Fibroblast of mammary gland (primary cell): ENCODE results near the gene KRT33B.

Source experiments
- DNase-seq: peaks from one replicate; pipeline ENCODE4 v3.0.0-alpha.2; 2010; ENCODE audit warnings: low read depth
- H3K4me3 ChIP-seq: 2 replicates; pipeline ENCODE4 v1.5.1; 2011; ENCODE audit warnings: low read depth, mild to moderate bottlenecking, low read length, moderate library complexity; ENCODE audit not compliant: control insufficient read depth
- CTCF ChIP-seq: conservative IDR thresholded peaks from 2 replicates; pipeline ENCODE4 v1.5.1; 2011; ENCODE audit warnings: low read depth, low read length, inconsistent platforms; ENCODE audit not compliant: control insufficient read depth, insufficient read depth

The KRT33B gene

GRCh38 chr17:41339571-41340172 lies 29.9 kb downstream of the KRT33B start:
- no peak for TF ChIP-seq CTCF
- no peak overlapping the region for H3K4me3 ChIP-seq
- no peak for DNase-seq

- no peak for TF ChIP-seq CTCF
- DNase-seq: no peak
- H3K4me3 ChIP-seq: no peak overlapping the region
These were observed 30.6 kb downstream of the KRT33B start for GRCh38 chr17:41338961-41339485.

- DNase-seq: no peak
- H3K4me3 ChIP-seq: no peak overlapping the region
- TF ChIP-seq CTCF: no peak
These were observed 33.9 kb downstream of the KRT33B start for GRCh38 chr17:41335747-41336146.

GRCh38 chr17:41334385-41335305 lies 35.0 kb downstream of the KRT33B start:
- H3K4me3 ChIP-seq: no peak overlapping the region
- no peak for DNase-seq
- TF ChIP-seq CTCF: no peak

- no peak for DNase-seq
- no peak for TF ChIP-seq CTCF
- no peak overlapping the region for H3K4me3 ChIP-seq
These were observed 35.8 kb downstream of the KRT33B start for GRCh38 chr17:41333836-41334235.

- TF ChIP-seq CTCF: no peak
- H3K4me3 ChIP-seq: no peak overlapping the region
- DNase-seq: no peak
These were observed 36.5 kb downstream of the KRT33B start for GRCh38 chr17:41333098-41333497.
